Panc1 (cell line): ENCODE measurements around the gene H6PD.

Experiments used
- POLR2AphosphoS5 ChIP-seq: IDR thresholded peaks from 2 replicates; pipeline ENCODE4 v1.6.1; 2012; ENCODE audit warnings: mild to moderate bottlenecking, low read depth, low read length, moderate library complexity
- SIN3A ChIP-seq: IDR thresholded peaks from 2 replicates; pipeline ENCODE4 v1.6.1; 2012; ENCODE audit warnings: low read depth, mild to moderate bottlenecking, low read length, moderate library complexity, borderline replicate concordance; ENCODE audit not compliant: insufficient read depth
- TCF7L2 ChIP-seq: IDR thresholded peaks from 2 replicates; pipeline ENCODE4 v1.6.1; 2011; ENCODE audit warnings: mild to moderate bottlenecking, low read depth, low read length, inconsistent platforms
- TF ChIP-seq, protein P1 (sequence below): fragments of 450-650 bp; IDR thresholded peaks from 2 replicates; pipeline ENCODE4 v1.5.1; 2017; ENCODE audit warnings: mild to moderate bottlenecking
- TF ChIP-seq, protein P2 (sequence below), 2 experiments: IDR thresholded peaks; 2 replicates each; pipeline ENCODE4 v1.6.1; 2011 to 2012; ENCODE audit warnings: low read depth in 2 of 2, control low read depth in 1 of 2, low read length in 1 of 2, mild to moderate bottlenecking in 1 of 2, moderate library complexity in 1 of 2; ENCODE audit not compliant: insufficient read depth in 1 of 2

DNA sequence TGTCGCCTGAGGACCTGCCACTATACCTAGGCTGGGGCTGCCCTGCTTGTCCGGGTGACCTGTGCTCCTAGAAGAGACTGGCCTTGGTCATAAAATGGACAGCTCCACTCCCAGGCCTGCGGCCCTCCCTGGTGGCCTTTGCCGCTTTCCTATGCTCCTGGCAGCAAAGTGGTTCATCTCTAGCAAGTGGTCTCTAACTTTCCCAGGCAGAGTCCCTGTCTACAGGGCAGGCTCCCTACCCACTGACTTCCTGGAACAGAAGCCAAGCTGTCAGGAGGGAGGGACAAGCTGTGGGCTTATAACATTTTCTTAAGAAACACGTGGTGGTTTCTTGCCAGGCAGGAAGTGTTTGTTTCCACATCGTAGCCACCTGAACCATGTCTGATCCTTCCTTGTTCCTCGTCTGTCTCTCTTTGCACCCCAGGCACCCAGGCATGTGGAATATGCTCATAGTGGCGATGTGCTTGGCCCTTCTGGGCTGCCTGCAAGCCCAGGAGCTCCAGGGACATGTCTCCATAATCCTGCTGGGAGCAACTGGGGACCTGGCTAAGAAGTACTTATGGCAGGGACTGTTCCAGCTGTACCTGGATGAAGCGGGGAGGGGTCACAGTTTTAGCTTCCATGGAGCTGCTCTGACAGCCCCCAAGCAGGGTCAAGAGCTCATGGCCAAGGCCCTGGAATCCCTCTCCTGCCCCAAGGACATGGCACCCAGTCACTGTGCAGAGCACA is 10.1 kb downstream of the H6PD start:
- TF ChIP-seq SIN3A (no peak), POLR2AphosphoS5 (no peak), TCF7L2 (no peak)
- TF ChIP-seq, protein P1, sequence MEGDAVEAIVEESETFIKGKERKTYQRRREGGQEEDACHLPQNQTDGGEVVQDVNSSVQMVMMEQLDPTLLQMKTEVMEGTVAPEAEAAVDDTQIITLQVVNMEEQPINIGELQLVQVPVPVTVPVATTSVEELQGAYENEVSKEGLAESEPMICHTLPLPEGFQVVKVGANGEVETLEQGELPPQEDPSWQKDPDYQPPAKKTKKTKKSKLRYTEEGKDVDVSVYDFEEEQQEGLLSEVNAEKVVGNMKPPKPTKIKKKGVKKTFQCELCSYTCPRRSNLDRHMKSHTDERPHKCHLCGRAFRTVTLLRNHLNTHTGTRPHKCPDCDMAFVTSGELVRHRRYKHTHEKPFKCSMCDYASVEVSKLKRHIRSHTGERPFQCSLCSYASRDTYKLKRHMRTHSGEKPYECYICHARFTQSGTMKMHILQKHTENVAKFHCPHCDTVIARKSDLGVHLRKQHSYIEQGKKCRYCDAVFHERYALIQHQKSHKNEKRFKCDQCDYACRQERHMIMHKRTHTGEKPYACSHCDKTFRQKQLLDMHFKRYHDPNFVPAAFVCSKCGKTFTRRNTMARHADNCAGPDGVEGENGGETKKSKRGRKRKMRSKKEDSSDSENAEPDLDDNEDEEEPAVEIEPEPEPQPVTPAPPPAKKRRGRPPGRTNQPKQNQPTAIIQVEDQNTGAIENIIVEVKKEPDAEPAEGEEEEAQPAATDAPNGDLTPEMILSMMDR: no peak
- TF ChIP-seq, protein P2, sequence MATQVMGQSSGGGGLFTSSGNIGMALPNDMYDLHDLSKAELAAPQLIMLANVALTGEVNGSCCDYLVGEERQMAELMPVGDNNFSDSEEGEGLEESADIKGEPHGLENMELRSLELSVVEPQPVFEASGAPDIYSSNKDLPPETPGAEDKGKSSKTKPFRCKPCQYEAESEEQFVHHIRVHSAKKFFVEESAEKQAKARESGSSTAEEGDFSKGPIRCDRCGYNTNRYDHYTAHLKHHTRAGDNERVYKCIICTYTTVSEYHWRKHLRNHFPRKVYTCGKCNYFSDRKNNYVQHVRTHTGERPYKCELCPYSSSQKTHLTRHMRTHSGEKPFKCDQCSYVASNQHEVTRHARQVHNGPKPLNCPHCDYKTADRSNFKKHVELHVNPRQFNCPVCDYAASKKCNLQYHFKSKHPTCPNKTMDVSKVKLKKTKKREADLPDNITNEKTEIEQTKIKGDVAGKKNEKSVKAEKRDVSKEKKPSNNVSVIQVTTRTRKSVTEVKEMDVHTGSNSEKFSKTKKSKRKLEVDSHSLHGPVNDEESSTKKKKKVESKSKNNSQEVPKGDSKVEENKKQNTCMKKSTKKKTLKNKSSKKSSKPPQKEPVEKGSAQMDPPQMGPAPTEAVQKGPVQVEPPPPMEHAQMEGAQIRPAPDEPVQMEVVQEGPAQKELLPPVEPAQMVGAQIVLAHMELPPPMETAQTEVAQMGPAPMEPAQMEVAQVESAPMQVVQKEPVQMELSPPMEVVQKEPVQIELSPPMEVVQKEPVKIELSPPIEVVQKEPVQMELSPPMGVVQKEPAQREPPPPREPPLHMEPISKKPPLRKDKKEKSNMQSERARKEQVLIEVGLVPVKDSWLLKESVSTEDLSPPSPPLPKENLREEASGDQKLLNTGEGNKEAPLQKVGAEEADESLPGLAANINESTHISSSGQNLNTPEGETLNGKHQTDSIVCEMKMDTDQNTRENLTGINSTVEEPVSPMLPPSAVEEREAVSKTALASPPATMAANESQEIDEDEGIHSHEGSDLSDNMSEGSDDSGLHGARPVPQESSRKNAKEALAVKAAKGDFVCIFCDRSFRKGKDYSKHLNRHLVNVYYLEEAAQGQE (IDR thresholded peaks at IDR 0.05; ENCODE audit: insufficient read depth in 1 of 2, low read depth in 2 of 2, low read length in 1 of 2): no peak; a peak in 1 of 4 replicates
